Stimulated activated CD8-positive, alpha-beta memory T cell treated with anti-CD3 and anti-CD28 coated beads, Interleukin-15, amount 100 ng/mL, for 1 hour (primary cell): Measurements from ENCODE around the gene ZNF292.
"Not testable (repeated sequence)": the region's sequence is repeated elsewhere in the genome, so short reads cannot be mapped to it uniquely, and the experiment has no call there.

Experiments used
- DNase-seq: peaks from one replicate; pipeline ENCODE4 v3.0.0-alpha.2; 2020; ENCODE audit warnings: low read depth

ZNF292 gene

DNA sequence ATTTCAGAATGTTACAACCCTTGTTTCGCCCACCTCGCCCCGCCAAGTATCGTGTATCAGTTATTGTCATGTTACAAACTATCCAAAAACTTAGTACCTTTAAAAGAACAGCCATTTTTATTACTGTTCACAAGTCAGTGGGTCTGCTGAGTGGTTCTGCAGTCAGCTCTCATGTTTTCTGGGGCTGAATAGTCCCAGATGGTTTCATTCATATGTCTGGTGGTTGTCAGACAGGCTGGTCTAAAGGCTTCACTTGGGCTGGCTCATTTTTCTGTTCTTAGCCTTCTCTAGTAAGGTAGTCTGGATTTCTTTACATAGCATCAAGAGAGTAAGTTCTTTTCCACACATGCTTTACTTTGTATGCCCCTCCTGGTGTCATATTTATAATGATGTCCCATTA lies 8.6 kb downstream of the ZNF292 start:
- no peak for DNase-seq

DNA sequence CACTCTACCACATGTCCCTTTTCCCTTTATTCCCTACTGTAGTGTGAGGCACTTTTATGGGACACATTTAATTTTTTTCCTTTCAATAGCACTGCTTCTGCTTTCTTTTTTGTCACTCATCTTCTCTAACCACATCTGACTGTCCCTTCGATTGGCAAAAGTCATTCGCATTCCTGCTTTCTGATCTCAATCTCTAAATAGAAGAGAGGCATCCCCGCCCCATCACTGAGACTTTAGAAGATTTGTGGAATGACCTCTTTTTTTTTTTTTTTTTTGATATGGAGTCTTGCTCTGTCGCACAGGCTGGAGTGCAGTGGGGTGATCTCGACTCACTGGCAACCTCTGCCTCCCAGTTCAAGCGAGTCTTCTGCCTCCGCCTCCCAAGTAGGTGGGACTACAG lies 9.1 kb downstream of the ZNF292 start:
- no peak for DNase-seq

DNA sequence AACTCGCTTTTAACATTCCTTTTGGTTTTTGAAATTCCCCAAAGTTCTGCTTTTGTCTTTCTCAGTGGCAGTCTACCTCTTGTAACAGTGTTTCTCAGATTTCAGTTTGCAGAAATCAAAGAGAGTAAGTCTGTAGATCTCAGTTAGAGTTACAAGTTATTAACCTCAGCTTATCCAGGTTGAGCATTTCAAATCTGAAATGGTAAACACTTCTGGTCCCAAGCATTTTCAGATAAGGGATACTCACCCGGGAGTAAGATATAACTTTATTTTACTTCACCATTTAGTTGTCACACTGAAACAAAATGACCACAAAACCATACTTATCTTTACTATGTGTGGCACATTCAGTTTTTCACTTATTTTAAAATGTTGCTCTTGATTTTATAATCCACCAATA lies 9.8 kb downstream of the ZNF292 start:
- DNase-seq: no peak

DNA sequence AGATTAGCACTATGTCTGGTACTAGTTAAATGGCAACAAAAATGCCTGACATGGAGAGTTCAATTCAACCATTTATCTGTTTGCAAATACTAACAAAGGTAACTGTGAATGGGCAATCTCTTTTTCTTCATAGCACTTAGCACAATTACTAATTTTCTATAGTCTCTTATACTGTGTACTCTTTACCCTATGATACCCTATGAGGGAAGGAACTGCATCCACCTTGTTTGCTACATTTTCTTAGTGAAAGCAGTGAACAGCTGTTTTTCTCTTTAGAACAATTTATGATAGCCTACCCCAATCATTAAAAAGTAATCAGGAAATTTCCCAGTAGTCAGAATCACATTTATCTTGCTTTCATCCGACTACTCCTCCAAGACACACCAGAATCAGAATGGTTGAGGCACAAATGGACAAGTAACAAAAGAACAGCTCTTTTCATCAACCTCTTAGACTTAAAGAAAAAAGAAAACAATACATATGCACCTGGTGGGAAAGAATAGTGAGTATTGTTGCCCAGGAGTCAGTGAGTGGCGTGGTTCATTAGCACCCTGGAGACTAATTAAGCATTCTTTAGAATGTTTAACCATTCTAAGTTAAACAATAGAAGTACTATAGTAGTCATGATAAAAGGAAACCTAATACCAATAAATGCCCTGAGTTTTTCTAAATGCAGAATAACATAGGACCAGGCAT lies 16.7 kb downstream of the ZNF292 start:
- no peak for DNase-seq

DNA sequence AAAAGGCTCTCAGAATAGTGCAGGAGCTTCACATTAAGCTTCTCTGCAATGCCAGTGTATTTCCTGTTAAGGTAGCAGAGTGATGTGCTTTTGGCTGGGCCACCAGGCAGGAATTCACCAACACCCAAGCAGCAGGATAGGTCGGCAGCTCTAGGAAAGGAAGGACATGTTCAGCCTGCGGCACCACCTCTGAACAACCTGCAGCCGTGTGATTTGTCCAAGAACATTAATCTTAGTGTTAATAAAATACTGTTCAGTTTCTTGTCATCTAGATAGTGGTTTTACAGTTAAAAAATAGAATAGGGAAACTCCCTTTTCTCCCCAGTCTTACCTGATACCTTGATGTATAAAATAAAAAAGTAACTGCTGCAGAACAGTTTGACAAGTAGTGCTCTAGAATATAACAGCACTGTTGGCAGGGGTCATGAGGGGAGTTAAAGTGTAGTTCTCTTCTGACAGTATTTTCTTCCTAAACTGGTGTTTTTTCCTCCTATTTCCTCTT lies 18.8 kb downstream of the ZNF292 start:
- no peak for DNase-seq

DNA sequence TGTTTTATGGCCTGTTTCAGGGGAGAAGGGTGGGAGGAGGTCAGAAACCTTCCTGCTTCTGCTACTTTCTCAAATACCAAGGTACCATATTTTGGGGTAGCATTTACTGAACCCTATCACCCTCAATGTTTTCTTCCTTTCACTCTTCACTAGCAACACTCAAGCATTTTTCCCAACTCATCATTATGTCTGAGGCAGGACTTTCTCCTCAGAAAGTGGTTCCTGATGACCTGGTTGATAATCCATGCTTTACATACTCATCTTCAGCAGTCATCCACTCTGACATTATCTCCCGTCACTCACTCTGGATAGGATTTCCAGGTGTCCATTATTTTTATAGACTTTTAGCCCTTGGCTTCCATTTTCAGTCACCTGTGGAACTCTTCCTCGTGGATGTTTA lies 21.1 kb downstream of the ZNF292 start:
- DNase-seq: no peak

DNA sequence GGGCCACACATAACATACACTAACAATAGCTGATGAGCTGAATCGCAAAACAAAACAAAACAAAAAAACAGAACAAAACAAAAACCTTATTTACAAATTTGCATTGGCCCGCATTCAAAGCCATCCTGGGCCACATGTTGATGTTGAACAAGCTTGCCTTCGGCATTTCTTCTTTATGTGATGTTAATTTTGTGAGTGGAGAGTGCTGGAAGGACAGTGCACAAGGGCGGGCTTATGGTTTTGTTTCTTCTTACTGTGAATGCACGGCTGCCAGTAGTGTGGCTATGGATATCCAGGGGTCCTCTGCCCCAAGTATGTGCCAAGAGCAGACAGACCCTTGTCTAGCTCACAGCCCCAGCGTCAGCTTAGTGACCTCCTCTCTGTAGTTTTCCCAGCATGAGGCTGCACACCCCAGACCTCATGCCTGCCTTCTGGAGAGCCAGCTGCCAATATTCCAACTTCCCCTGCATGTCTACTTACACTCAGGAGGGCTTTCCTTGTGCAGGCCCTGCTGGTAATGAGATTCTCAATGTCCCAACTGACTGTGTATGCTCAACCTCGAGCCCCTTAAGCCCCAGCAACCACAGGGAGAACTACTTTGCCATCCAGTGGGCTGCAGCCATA lies 24.9 kb downstream of the ZNF292 start:
- DNase-seq: no peak

DNA sequence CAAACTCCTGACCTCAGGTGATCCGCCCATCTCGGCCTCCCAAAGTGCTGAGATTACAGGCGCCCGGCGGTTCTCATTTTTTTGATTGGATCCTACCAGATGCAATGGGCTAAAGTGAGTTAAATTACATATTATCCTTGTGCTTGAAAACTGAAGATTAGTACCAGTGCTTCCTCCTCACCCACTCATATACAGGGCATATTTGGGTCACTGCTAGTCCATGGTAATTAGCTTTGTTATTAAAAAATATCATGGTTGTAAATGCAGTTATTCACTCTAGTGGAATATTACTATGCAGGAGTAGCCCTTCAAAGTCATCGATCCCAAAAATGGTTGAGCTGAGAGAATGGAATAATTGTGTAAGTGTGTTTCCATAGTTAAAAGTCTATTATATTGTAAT lies 26.5 kb downstream of the ZNF292 start:
- DNase-seq: no peak

DNA sequence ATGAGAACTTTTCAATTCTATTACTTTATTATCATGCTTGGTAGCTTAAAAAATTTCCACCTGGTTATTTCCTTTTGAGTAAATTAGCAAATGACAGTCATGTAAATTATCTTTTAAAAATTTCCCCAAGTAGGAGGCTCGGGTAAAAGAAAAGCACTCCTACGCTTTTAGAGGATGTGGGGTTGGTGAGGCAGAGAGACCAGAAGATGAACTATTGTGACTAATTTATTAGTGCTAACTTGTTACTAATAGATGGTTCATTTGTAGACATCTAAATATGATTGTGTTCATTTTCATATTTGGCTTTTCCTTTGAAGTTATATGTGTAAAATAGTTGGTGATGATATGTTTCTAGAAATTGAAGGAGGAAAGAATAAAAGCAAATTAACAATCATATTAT lies 27.0 kb downstream of the ZNF292 start:
- no peak for DNase-seq

DNA sequence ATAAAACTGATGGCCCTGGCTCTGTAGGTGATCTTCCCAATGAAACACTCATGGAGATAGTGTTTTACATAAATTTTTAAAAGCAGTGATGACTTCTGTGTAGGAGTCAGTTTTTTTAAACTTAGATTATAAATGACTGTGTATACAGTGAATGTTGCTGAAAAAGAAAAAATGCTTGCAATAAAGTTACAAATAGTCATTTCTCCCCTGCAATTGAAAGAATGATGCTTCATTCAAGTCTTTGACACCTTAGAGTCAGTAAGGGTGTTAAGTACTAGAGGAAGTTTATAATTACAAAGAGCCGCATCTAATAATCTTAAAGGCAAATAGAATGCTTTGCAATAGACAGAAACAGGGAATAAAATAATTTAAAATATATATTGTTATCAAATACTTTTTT lies 27.6 kb downstream of the ZNF292 start:
- DNase-seq: no peak

DNA sequence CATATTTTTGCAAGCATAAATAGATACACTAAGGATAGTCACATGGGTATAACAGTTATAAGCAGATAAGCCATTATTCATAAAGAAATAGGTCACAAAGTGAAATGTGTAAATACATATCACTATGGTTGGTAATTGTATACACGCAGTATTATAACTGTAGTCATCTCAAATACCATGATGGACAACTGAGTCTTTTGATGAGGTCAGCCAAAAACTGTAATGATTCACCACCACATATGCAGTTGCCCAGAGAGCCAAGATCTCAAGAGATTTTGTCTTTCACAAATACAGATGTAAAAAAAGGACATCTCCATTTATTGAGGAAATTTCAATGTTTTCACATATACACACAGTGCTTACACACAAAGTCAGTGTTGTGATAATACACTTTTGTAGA lies 28.3 kb downstream of the ZNF292 start:
- DNase-seq: no peak

DNA sequence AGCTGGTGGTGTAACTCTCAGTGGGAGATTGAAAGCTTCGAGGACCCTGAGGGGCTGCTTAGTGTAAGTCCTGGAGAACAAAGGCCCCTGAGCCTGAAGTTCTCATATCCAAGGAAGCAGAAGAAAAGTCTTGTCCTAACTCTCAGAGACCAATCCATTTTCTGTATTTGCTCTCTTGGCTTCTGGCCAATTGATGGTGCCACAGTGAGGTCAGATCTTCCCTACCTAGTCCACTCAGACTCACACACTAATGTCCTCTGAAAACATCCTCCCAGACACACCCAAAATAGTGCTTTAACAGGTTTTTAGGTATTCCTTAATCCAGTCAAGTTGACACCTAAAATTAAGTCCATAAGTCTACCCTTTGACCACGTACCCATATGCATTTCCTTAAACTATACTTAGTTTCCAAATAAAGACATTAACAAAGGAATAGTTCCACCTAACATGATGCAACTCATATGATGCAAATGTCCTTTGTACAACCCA lies 29.4 kb downstream of the ZNF292 start:
- DNase-seq: no peak

DNA sequence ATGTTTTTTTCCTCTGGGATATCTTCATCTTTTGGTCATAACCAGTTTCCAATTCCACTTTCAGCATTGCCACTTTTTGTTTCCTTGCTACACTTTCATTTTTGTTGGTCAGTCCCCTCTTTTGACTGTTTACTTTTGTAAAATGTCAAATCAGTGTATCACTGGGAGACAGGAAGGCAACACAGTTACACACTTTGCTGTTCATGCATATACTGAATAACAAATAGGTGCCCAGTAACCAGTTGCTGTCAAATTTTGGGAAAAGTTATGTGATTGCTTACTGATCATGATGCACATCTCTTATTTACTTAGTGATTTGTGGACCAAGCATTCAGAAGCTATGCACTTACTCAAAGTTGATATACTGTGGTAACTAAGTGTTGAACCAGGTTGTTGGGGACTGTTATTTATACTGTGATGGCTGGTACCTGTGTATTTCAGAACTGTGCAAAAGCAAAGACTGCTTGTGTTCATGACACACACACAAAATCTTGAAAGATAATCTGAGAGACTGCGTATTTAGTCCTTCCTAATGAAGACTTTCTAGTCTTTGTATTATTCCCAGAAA lies 41.0 kb downstream of the ZNF292 start:
- no peak for DNase-seq

DNA sequence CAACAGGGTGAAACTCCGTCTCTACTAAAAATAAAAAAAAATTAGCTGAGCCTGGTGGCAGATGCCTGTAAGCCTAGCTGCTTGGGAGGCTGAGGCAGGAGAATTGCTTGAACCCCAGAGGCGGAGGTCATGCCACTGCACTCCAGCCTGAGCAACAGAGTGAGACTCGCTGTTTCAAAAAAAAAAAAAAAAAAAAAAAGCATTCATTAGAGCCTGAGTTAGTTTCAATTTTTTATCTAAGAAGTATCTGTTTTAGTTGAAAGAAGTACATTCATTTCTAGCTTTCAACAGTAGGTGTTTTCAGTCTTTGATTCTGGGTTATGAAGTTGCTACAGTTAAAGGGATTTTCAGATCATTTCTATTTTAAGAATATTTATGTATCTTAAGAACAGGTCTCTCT lies 42.2 kb downstream of the ZNF292 start:
- no peak for DNase-seq

DNA sequence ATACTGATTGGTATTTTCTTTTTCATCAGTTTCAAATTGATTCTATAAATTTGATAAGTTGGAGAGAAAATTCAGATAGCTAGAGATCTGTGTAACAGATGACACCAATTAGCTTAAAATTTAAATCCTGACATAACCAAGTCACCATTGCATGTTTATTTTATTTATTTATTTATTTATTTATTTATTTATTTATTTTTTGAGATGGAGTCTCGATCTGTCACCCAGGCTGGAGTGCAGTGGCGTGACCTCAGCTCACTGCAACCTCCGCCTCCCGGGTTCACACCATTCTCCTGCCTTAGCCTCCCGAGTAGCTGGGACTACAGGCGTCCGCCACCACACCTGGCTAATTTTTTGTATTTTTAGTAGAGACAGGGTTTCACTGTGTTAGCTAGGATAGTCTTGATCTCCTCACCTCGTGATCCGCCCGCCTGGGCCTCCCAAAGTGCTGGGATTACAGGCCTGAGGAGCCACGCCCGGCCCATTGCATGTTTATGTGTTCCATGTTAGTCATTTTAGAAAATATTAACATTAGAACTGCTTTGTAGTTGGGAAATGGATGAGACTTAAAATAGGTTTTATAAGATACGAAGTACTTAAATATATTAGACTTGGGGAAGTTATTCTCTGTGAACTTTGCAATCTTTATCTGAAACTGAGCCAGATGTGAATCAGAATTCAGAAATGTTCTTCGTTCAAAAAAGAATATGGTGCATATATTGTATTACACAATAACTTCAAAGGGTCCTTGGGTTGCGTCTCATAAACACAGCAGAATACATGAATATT lies 42.9 kb downstream of the ZNF292 start:
- not testable (repeated sequence) for DNase-seq

DNA sequence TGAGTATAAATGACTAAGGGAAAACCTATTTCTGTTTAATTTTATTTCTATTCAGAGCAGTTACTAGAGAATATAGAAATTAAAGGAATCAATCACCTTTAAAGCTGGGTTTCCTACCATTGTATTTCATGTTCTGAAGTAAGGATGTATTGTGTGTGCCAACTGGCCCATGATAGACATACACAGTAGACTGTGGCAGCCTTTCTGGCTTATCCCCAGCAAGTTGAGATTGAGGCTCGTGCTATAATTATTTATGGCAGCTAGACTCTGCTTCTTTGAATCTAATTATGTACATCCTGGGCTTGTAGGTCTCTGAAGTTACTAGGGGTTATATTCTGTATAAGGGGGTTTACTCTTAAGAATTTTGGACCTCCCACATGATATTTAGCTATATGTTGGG lies 44.4 kb downstream of the ZNF292 start:
- no peak for DNase-seq

DNA sequence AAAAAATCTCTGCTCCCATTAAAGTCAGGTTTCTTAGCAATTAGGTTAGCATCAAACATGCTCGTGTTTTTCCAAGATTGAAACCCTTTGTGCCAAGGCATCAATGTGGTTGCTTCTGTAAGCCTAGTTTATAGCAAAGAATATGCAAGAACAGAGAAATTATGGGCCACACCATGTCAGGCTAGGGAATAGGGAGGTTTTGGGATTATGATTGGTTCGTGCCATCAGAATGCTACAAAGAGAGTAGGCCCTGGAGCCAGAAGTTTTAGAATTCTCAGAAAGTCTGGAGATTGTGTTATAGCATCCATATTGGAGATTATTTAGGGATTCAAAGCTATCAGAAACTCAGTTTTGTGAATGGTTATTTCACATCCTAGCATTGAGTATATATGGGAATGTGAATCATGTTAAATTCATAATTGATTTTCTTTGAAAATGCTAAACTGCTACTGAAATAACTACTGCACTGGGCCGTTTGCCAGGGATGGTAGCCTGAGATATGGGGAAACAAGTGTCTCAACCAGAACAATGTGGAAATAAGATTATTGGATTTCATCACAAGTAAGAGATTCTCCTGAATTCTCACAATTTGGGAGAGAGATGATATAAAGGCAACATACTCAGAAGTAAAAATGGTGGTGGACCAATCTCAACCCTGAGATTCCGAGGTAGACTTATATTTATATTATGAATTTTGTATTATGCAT lies 45.3 kb downstream of the ZNF292 start:
- DNase-seq: no peak

DNA sequence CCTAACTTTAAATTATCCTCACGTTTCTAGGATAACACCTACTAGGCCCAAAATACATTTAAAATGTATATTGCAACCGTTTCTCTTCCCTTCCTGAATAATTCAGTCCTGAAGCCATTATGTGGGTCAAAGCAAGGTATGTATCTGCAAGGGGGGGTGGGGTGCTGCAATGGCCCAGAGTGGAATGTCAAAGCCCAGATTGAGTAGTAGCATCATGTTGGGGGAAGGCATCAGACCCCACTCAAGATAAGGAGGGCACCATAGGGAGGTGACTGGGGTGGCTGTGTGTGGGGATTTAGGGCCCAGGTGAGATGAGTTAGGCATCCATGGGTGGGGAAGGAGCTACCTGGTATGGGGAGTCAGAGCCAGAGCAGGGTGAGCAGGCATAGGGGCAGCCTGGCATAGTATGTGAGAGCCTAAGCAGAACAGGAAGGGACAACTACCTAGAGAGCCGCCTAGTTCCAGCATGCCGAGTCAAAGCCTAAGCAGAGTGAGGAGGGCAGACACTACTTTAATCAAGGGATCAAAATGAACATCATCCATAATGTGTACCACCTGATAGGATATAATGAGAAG lies 48.2 kb downstream of the ZNF292 start:
- DNase-seq: no peak

DNA sequence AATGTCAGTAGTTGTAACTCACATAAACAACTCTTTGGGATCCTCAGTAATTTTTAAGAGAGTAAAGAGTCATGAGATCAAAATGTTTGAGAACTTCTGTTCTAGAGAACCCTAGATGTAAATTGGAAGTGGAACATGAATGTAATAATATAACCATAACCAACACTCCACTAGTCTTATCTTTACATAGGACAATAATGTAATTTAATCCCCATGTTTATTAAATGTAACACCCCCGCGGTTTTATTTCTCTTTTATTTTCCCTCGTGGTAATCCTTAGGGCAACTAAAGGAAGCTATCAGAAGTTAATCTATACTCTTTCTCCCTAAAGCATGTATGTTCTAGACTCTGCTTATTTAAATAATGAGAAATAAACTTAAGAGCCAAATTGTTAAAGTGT lies 54.4 kb downstream of the ZNF292 start:
- DNase-seq: no peak

DNA sequence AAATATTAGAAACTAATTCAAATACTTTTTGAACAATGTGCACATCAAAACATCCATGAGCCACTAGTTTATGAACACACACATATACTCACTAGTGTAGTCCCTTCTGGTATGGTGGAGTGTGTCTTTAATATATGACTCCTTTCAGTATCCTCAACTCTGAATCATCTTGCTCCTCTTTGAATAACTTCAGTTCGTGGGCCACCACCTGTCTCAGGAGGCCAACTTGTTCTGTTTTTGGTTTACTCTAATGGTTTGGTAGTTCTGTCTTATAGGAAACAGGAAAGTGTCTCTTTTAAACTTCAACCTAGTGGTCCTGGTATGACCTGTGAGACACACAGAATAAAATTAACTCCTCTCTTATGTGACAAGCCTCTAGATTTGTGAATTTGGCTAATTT lies 55.6 kb downstream of the ZNF292 start:
- DNase-seq: no peak

DNA sequence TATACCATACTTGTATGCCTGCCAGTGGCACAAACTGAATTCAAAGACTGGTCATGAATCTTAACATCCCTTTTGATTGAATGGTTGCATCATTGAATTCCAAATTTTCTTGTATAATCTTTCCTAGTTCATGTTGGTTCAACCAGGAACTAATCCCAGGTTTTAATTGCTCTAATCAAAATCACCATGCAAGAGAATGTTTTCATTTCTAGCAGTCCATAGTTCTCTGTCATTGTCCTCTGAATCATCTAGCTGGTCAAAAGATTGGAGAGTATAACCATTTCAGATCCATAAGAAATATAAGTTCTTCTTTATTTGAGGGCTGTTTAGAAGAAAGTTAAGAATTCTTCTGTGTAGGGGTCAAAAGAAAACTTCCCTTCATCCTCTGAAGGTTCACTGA lies 57.2 kb downstream of the ZNF292 start:
- no peak for DNase-seq

DNA sequence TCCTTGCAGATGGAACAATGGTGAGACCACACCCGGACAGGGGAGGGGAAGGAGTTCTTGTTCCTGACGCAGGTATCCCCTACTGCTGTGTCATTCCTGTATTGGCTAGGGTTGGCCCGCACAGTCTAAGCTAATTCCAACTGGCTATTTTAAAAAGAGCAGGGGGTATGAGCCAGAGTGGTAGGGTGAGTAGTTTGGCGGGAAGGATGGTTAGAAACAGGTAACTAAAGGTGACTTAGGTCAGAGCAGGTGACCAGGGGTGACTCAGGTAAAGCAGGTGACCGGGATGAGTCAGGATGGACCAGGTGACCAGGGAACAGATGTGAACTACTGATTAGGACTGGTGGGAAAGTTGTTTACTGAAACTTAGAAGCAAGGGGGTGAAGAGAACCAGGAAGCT lies 58.0 kb downstream of the ZNF292 start:
- no peak for DNase-seq
